Muscle of leg (tissue), 11 donors: ENCODE results near the gene ISOC2. TPM values are rescaled to one million over a fixed set of nuclear protein-coding genes. Genes with fewer than 3 reads are reported as not detected.

Source experiments
- DNase-seq: peaks from one replicate; pipeline ENCODE4 v3.0.0; 2013
- H3K27ac ChIP-seq: one replicate; pipeline ENCODE4 v1.5.1; 2013; ENCODE audit warnings: mild to moderate bottlenecking, low read length, control low read depth
- H3K27me3 ChIP-seq: one replicate; pipeline ENCODE4 v1.6.1; 2013; ENCODE audit warnings: low read length; ENCODE audit not compliant: control insufficient read depth, insufficient read depth
- H3K36me3 ChIP-seq: one replicate; pipeline ENCODE4 v1.6.1; 2013; ENCODE audit warnings: low read length; ENCODE audit not compliant: control insufficient read depth, insufficient read depth
- H3K4me1 ChIP-seq: one replicate; pipeline ENCODE4 v1.6.1; 2013; ENCODE audit warnings: low read length; ENCODE audit not compliant: control insufficient read depth, insufficient read depth
- H3K4me3 ChIP-seq: one replicate; pipeline ENCODE4 v1.5.1; 2013; ENCODE audit warnings: low read length, control low read depth
- H3K9me3 ChIP-seq: replicated peaks from 2 replicates; pipeline ENCODE4 v1.6.1; 2013; ENCODE audit warnings: low read depth, low read length; ENCODE audit not compliant: control insufficient read depth
- WGBS: methylation state at CpG from one replicate; pipeline ENCODE4 v1.1.5; 2013; ENCODE audit warnings: missing lambda C conversion rate; ENCODE audit not compliant: insufficient coverage; 5-methylcytosine and 5-hydroxymethylcytosine counted together
- polyA plus RNA-seq, 8 donors: library from polyadenylated mRNA; unstranded; fragments of 120-200 nt; gene quantifications; one replicate each; pipeline versions ENCODE4 v1.2.1 to v1.2.3, GENCODE V29; 2013; ENCODE audit warnings: inconsistent platforms in 1 of 8, low replicate concordance in 1 of 8; ENCODE audit not compliant: insufficient read length in 8 of 8, insufficient read depth in 1 of 8
- total RNA-seq: library from RNA; stranded (reverse); fragments of 120-200 nt; gene quantifications from one replicate; pipeline ENCODE4 v1.2.4, GENCODE V29; 2013

Gene ISOC2
- total and polyA plus RNA-seq, 9 donors: 31.8 to 39.1 (median 35.3) TPM

GRCh38 chr19:55490478-55491432 lies 29.3 kb upstream of the ISOC2 start:
- DNase-seq: peak; percentile 73
- Histone ChIP-seq H3K4me1 (peaks cover 86% of the 10 kb centered on the region), H3K27me3 (peaks cover 8% of the 10 kb centered on the region), H3K36me3 (peaks cover 4% of the 10 kb centered on the region), H3K4me3 (no peak overlapping the region), H3K27ac (peak overlapping the region; percentile 55), H3K9me3 (no peaks in the 10 kb centered on the region)
- WGBS: 53% methylated on average over 36 of the region's 52 CpGs

- H3K27ac ChIP-seq: peak overlapping the region; percentile 59
These were observed 28.5 kb upstream of the ISOC2 start for GRCh38 chr19:55489711-55490477.

GRCh38 chr19:55488986-55489710 lies 27.7 kb upstream of the ISOC2 start:
- H3K9me3 ChIP-seq: no peaks in the 10 kb centered on the region
- peaks cover 86% of the 10 kb centered on the region for H3K4me1 ChIP-seq
- H3K27me3 ChIP-seq: peaks cover 5% of the 10 kb centered on the region
- peak; percentile 72 for DNase-seq
- no peak overlapping the region for H3K4me3 ChIP-seq
- no peaks in the 10 kb centered on the region for H3K36me3 ChIP-seq
- 41% methylated on average over 34 of the region's 36 CpGs for WGBS
- H3K27ac ChIP-seq: peak overlapping the region; percentile 59

More at GRCh38 chr19:55489711-55490477, 28.5 kb upstream of the ISOC2 start:
- Histone ChIP-seq H3K27me3 (peaks cover 8% of the 10 kb centered on the region), H3K4me1 (peaks cover 87% of the 10 kb centered on the region), H3K36me3 (no peaks in the 10 kb centered on the region), H3K4me3 (no peak overlapping the region), H3K9me3 (no peaks in the 10 kb centered on the region)
- 26% methylated on average over 10 of the region's 21 CpGs for WGBS
- peak; percentile 49 for DNase-seq

- WGBS: 10% methylated on average over 6 of the region's 21 CpGs
- Histone ChIP-seq H3K4me3 (peak within 1 kb of the TSS; percentile 25), H3K27me3 (peaks cover 1% of the 10 kb centered on the region), H3K36me3 (peaks cover 5% of the 10 kb centered on the region), H3K27ac (peak within 1 kb of the TSS; percentile 95), H3K9me3 (no peaks in the 10 kb centered on the region), H3K4me1 (peaks cover 84% of the 10 kb centered on the region)
- peak; percentile 90 for DNase-seq
These were observed 26.7 kb upstream of the ISOC2 start, which contains the start of gene SSC5D for GRCh38 chr19:55487924-55488687. TSS of gene SSC5D (plus strand) at chr19:55488436. CDS start at chr19:55488590, 154 bp downstream.

GRCh38 chr19:55486971-55487923 lies 25.8 kb upstream of the ISOC2 start:
- Histone ChIP-seq H3K4me3 (peak overlapping the region; percentile 17), H3K36me3 (peaks cover 11% of the 10 kb centered on the region), H3K4me1 (peaks cover 75% of the 10 kb centered on the region), H3K27me3 (no peaks in the 10 kb centered on the region), H3K27ac (peak overlapping the region; percentile 95), H3K9me3 (no peaks in the 10 kb centered on the region)
- WGBS: 14% methylated on average over 7 of the region's 27 CpGs
- peak; percentile 99 for DNase-seq

- Histone ChIP-seq H3K9me3 (no peaks in the 10 kb centered on the region), H3K36me3 (peaks cover 13% of the 10 kb centered on the region), H3K27ac (peak overlapping the region; percentile 95), H3K27me3 (no peaks in the 10 kb centered on the region), H3K4me1 (peaks cover 66% of the 10 kb centered on the region), H3K4me3 (peak overlapping the region; percentile 6)
- peak; percentile 53 for DNase-seq
- 39% methylated on average over 47 of the region's 53 CpGs for WGBS
These were observed 24.9 kb upstream of the ISOC2 start for GRCh38 chr19:55486043-55486970.

GRCh38 chr19:55485439-55486011 lies 24.1 kb upstream of the ISOC2 start:
- Histone ChIP-seq H3K27me3 (no peaks in the 10 kb centered on the region), H3K4me1 (peaks cover 58% of the 10 kb centered on the region), H3K36me3 (peaks cover 14% of the 10 kb centered on the region), H3K27ac (peak overlapping the region; percentile 95), H3K9me3 (no peaks in the 10 kb centered on the region), H3K4me3 (peak overlapping the region; percentile 75)
- DNase-seq: peak; percentile 46
- 18% methylated on average over 7 of the region's 18 CpGs for WGBS
